ENCODE results near the gene GOLGA7B. TPM values are rescaled to one million over a fixed set of nuclear protein-coding genes. Genes with fewer than 3 reads are reported as not detected.

The GOLGA7B gene
- total and polyA plus RNA-seq, 9 of the 15 experiments (the other 6 are each of a cell fraction or from before 2014, with no cell fraction given): 0.03 to 0.07 (median 0.04) TPM; not detected in 3

GRCh38 chr10:97861924-97862323 lies 12.3 kb downstream of the GOLGA7B start:
- ChIA-PET POLR2A (no interaction called here), CTCF (ENCODE audit: low intra/inter-chr PET ratio) (no interaction called here)
- H3K4me3 ChIP-seq: no peak overlapping the region
- H3K9me3 ChIP-seq (replicated peaks; ENCODE audit: control insufficient read depth, insufficient read depth, low read depth, low read length): no peaks in the 10 kb centered on the region
- 0% methylated on average over 1 of the region's 1 CpG for WGBS (ENCODE audit: insufficient coverage, low coverage, missing lambda C conversion rate)
- BruUV-seq (replicated peaks): no TSS peak
- H4K20me1 ChIP-seq (replicated peaks; ENCODE audit: control insufficient read depth, insufficient read depth, low read length): no peaks in the 10 kb centered on the region; the same call in 1 of the 2 replicates
- H3K36me3 ChIP-seq (ENCODE audit: control insufficient read depth, insufficient read depth, low read length): no peaks in the 10 kb centered on the region
- DNase-seq (ENCODE audit: extremely low read depth in 1 of 4, low spot score in 3 of 4): no peak
- no peak overlapping the region for H3K9ac ChIP-seq (ENCODE audit: insufficient read depth in 1 of 2, low read depth in 2 of 2, low read length in 2 of 2)
- no peaks in the 10 kb centered on the region for H3K79me2 ChIP-seq (ENCODE audit: control insufficient read depth, insufficient read depth, low read length)
- TF ChIP-seq MYNN (IDR thresholded peaks at IDR 0.05) (peak; percentile 80; the same call in 1 of the 2 replicates), MYNN (CRISPR knock-in tag; IDR thresholded peaks at IDR 0.05) (no peak), ZNF785 (CRISPR knock-in tag; IDR thresholded peaks at IDR 0.05) (no peak)
- intact Hi-C loops (cut with micrococcal nuclease) (no loop called here), in situ Hi-C loops (cut with MboI) (loop anchor here (25.0 kb wide), 1 partner anchor 100 kb away; the partner anchor contains the start of gene SFRP5)
- FAIRE-seq: no peak
- no peak for ATAC-seq
- H3K27ac ChIP-seq (ENCODE audit: extremely low read depth, low read depth, low read length): no peak overlapping the region
- no peaks in the 10 kb centered on the region for H3K9me1 ChIP-seq (ENCODE audit: control insufficient read depth, insufficient read depth, low read length)
- H3K4me2 ChIP-seq (ENCODE audit: insufficient read depth, low read length): no peak overlapping the region
- H2AFZ ChIP-seq (ENCODE audit: low read depth, low read length): no peak overlapping the region
- H3K4me1 ChIP-seq (replicated peaks in 1 of 2; ENCODE audit: control insufficient read depth in 2 of 2, insufficient read depth in 2 of 2, low read length in 2 of 2): peaks cover 0 to 6% of the 10 kb centered on the region in 2 experiments; a peak in 2 of 5 replicates
- peaks cover 6 to 61% of the 10 kb centered on the region in 2 experiments; a peak in 4 of 5 replicates for H3K27me3 ChIP-seq (ENCODE audit: control insufficient read depth in 2 of 2, insufficient read depth in 2 of 2, low read length in 2 of 2)

- Histone ChIP-seq H3K36me3 (ENCODE audit: control insufficient read depth, insufficient read depth, low read length) (no peaks in the 10 kb centered on the region), H3K4me2 (ENCODE audit: insufficient read depth, low read length) (no peak overlapping the region), H3K9me1 (ENCODE audit: control insufficient read depth, insufficient read depth, low read length) (no peaks in the 10 kb centered on the region), H2AFZ (ENCODE audit: low read depth, low read length) (no peak overlapping the region), H4K20me1 (replicated peaks; ENCODE audit: control insufficient read depth, insufficient read depth, low read length) (no peaks in the 10 kb centered on the region; the same call in 1 of the 2 replicates), H3K27me3 (ENCODE audit: control insufficient read depth in 2 of 2, insufficient read depth in 2 of 2, low read length in 2 of 2) (peaks cover 6 to 54% of the 10 kb centered on the region in 2 experiments; a peak in 3 of 5 replicates), H3K4me1 (replicated peaks in 1 of 2; ENCODE audit: control insufficient read depth in 2 of 2, insufficient read depth in 2 of 2, low read length in 2 of 2) (peaks cover 0 to 9% of the 10 kb centered on the region in 2 experiments; a peak in 3 of 5 replicates), H3K9me3 (replicated peaks; ENCODE audit: control insufficient read depth, insufficient read depth, low read depth, low read length) (no peaks in the 10 kb centered on the region), H3K4me3 (no peak overlapping the region), H3K9ac (ENCODE audit: insufficient read depth in 1 of 2, low read depth in 2 of 2, low read length in 2 of 2) (no peak overlapping the region), H3K27ac (ENCODE audit: extremely low read depth, low read depth, low read length) (no peak overlapping the region), H3K79me2 (ENCODE audit: control insufficient read depth, insufficient read depth, low read length) (no peaks in the 10 kb centered on the region)
- no peak for DNase-seq (ENCODE audit: extremely low read depth in 1 of 4, low spot score in 3 of 4)
- ATAC-seq: no peak
- CTCF ChIA-PET (ENCODE audit: low intra/inter-chr PET ratio): no interaction called here
- in situ Hi-C loops (cut with MboI): loop anchor here (25.0 kb wide), 1 partner anchor 102 kb away; the partner anchor contains the start of gene SFRP5
- TF ChIP-seq MNT (conservative IDR thresholded peaks at IDR 0.05) (no peak), ZNF830 (CRISPR knock-in tag; IDR thresholded peaks at IDR 0.05) (no peak), ZNF124 (CRISPR knock-in tag; IDR thresholded peaks at IDR 0.05) (no peak), LARP7 (IDR thresholded peaks at IDR 0.05) (no peak), NKRF (IDR thresholded peaks at IDR 0.05; ENCODE audit: borderline replicate concordance) (no peak), EWSR1 (IDR thresholded peaks at IDR 0.05; ENCODE audit: borderline replicate concordance, low read depth, partially characterized antibody) (no peak), ZNF140 (CRISPR knock-in tag; IDR thresholded peaks at IDR 0.05) (no peak), KHSRP (IDR thresholded peaks at IDR 0.05) (no peak), PTBP1 (IDR thresholded peaks at IDR 0.05; ENCODE audit: low read depth, low read length) (no peak), MTF1 (CRISPR knock-in tag; IDR thresholded peaks at IDR 0.05; ENCODE audit: borderline replicate concordance) (no peak)
- no peak for FAIRE-seq
- intact Hi-C loops (cut with micrococcal nuclease): no loop called here
- WGBS (ENCODE audit: insufficient coverage, low coverage, missing lambda C conversion rate): 15% methylated on average over 5 of the region's 11 CpGs
- POLR2A ChIA-PET: no interaction called here
- no TSS peak for BruUV-seq (replicated peaks)
Measured at GRCh38 chr10:97863808-97864207, 14.2 kb downstream of the GOLGA7B start.

Data from K562 (cell line).